ENCODE data around the gene FBXO40.
"Not testable (repeated sequence)": the region's sequence is repeated elsewhere in the genome, so short reads cannot be mapped to it uniquely, and the experiment has no call there.

DNA sequence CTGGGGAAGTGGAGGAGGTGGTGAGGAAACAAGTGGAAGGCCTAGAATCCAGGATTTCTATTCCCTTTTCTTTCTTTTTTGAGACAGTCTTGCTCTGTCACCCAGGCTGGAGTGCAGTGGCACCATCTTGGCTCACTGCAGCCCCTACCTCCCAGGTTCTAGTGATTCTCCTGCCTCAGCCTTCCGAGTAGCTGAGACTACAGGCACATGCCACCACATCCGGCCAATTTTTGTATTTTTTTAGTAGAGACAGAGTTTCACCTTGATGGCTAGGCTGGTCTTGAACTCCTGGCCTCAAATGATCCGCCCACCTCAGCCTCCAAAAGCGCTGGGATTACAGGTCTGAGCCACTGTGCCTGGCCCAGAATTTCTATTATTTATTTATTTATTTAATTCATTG, 627 bp downstream of the FBXO40 start:
- TF ChIP-seq, protein P1, sequence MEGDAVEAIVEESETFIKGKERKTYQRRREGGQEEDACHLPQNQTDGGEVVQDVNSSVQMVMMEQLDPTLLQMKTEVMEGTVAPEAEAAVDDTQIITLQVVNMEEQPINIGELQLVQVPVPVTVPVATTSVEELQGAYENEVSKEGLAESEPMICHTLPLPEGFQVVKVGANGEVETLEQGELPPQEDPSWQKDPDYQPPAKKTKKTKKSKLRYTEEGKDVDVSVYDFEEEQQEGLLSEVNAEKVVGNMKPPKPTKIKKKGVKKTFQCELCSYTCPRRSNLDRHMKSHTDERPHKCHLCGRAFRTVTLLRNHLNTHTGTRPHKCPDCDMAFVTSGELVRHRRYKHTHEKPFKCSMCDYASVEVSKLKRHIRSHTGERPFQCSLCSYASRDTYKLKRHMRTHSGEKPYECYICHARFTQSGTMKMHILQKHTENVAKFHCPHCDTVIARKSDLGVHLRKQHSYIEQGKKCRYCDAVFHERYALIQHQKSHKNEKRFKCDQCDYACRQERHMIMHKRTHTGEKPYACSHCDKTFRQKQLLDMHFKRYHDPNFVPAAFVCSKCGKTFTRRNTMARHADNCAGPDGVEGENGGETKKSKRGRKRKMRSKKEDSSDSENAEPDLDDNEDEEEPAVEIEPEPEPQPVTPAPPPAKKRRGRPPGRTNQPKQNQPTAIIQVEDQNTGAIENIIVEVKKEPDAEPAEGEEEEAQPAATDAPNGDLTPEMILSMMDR (IDR thresholded peaks at IDR 0.05; ENCODE audit: low read length), result not testable (repeated sequence)
- TF ChIP-seq EZH2 (IDR thresholded peaks at IDR 0.05; ENCODE audit: borderline replicate concordance, low read length), result not testable (repeated sequence)

All from OCI-LY1 (cell line).